Chondrocyte (in vitro differentiated cells): ENCODE results near the gene GRAMD2B. TPM values are rescaled to one million over a fixed set of nuclear protein-coding genes. Genes with fewer than 3 reads are reported as not detected.

Experiments used
- DNase-seq: peaks from one replicate; pipeline ENCODE4 v3.0.0; 2021; ENCODE audit warnings: mixed read lengths, low spot score
- H3K27ac Mint-ChIP-seq: one replicate; pipeline ENCODE4 v1.8.0; 2021; ENCODE audit warnings: mild to moderate bottlenecking, moderate library complexity, mixed read lengths; ENCODE audit not compliant: unreplicated experiment
- H3K27me3 Mint-ChIP-seq: 2 replicates; pipeline ENCODE4 v1.8.0; 2021; ENCODE audit warnings: low read depth, mixed read lengths
- H3K36me3 Mint-ChIP-seq: 2 replicates; pipeline ENCODE4 v1.8.0; 2021; ENCODE audit warnings: low read depth, mixed read lengths
- H3K4me1 Mint-ChIP-seq: 2 replicates; pipeline ENCODE4 v1.8.0; 2021; ENCODE audit warnings: low read depth, mild to moderate bottlenecking, mixed read lengths
- H3K4me3 Mint-ChIP-seq: one replicate; pipeline ENCODE4 v1.8.0; 2021; ENCODE audit warnings: mild to moderate bottlenecking, moderate library complexity, mixed read lengths; ENCODE audit not compliant: unreplicated experiment
- H3K9me3 Mint-ChIP-seq: 2 replicates; pipeline ENCODE4 v1.8.0; 2021; ENCODE audit warnings: low read depth, mixed read lengths
- total RNA-seq: library from RNA; stranded (reverse); gene quantifications from 3 replicates; pipeline ENCODE4 v1.2.1, GENCODE V29; 2021
- TF ChIP-seq, protein P1 (sequence below): fragments of 200-600 bp; sonication (generic); IDR thresholded peaks from 2 replicates; pipeline ENCODE4 v1.5.0; 2021; ENCODE audit warnings: antibody characterized with exemption, mild to moderate bottlenecking, moderate library complexity

The GRAMD2B gene
- total RNA-seq, 1 donor from 2014 or later = 72.4 TPM

DNA sequence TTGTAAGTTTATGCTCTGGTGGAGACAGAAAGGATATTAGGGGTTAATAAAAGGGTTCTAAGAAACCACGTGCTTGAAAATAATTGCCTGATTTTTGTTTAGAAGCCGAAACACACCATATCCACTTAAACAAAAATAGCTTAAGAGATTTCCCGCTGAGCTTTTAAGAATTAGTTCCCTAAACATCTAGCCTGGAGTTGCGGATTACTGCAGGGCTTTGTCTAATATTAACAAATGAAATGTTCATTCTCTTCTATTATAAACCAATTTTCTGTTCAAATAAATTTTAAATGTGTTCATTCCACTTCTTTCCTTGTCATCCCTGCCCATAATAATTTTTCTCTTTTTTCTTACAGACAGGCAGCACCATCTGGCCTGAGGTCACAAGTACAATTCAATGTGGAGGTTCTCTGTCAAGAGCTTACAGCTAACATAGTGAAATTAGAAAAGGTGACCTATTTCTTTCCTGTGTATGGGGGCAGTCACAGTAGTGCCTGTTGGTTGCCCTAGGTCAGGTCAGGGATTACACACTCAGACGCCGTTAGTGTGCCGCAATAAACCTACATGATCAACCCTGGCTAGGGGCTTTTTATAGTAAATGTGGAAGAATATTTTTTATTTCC, 65.3 kb downstream of the GRAMD2B start:
- TF ChIP-seq, protein P1, sequence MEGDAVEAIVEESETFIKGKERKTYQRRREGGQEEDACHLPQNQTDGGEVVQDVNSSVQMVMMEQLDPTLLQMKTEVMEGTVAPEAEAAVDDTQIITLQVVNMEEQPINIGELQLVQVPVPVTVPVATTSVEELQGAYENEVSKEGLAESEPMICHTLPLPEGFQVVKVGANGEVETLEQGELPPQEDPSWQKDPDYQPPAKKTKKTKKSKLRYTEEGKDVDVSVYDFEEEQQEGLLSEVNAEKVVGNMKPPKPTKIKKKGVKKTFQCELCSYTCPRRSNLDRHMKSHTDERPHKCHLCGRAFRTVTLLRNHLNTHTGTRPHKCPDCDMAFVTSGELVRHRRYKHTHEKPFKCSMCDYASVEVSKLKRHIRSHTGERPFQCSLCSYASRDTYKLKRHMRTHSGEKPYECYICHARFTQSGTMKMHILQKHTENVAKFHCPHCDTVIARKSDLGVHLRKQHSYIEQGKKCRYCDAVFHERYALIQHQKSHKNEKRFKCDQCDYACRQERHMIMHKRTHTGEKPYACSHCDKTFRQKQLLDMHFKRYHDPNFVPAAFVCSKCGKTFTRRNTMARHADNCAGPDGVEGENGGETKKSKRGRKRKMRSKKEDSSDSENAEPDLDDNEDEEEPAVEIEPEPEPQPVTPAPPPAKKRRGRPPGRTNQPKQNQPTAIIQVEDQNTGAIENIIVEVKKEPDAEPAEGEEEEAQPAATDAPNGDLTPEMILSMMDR = no peak
- peaks cover 60% of the 10 kb centered on the region for H3K36me3 Mint-ChIP-seq
- DNase-seq = no peak
- H3K4me3 Mint-ChIP-seq = no peak overlapping the region
- peak overlapping the region; percentile 85 for H3K27ac Mint-ChIP-seq
- H3K27me3 Mint-ChIP-seq = no peaks in the 10 kb centered on the region
- H3K9me3 Mint-ChIP-seq = no peaks in the 10 kb centered on the region
- peaks cover 44% of the 10 kb centered on the region for H3K4me1 Mint-ChIP-seq

DNA sequence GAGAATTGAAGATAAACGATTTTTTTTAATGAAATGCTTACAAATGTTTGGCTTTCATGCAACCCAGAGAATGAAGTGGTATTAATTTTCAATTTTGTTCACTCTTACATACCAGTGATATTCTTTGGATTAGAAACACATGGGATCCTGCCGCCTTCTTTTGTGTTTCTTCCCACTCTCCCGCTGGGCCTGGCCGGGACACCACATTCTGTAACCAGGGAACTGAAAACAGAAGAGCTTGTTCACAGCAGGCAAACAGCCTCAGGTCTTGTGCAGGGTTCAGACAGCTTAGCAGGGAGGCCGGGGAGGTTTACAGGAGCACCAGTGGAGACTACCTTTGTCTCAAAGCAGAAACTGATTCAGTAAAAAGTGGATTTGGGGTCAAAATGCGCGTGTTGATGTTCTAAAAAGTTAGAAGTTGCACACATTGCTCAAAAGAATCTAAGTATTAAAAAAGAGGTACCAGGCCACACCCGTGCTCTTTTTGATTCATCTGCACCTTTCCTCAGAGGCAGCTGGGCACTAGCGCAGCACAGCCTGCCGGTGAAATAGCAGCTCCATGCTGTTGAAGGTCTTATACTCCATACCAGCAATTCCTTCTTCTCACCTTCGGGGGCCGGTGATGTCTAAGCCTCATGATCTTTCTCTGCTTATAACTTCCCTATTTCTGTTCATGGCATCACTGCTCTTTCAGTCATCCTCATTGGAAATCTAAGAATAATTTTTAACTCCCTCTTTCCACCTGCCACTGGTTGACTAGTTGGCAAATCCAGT, 67.1 kb downstream of the GRAMD2B start:
- Mint-ChIP-seq H3K4me1 (peaks cover 44% of the 10 kb centered on the region), H3K36me3 (peaks cover 55% of the 10 kb centered on the region), H3K9me3 (no peaks in the 10 kb centered on the region), H3K27me3 (no peaks in the 10 kb centered on the region), H3K27ac (peak overlapping the region; percentile 98), H3K4me3 (no peak overlapping the region)
- DNase-seq = no peak
- TF ChIP-seq, protein P1 = peak; percentile 70

DNA sequence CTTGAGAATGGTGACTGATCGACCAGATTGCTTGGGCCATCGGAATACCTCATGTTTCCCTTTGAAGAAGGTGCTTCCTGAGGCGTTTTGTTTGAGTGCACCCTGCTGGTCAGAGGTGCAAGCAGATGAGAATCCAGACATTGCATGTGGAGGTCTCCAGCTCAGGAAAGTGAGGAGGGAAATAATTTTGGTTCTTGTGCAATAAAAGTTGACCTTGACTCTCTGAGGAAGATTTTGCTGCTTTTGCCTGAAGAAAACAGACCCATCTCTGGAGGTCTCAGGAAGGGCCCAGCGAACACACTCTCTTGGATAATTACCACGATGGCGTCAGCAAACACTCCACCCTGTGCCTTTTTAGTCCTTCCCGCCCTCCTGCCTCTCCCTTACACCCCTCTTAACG, 69.7 kb downstream of the GRAMD2B start:
- TF ChIP-seq, protein P1 = peak; percentile 41
- no peaks in the 10 kb centered on the region for H3K27me3 Mint-ChIP-seq
- no peaks in the 10 kb centered on the region for H3K9me3 Mint-ChIP-seq
- no peak overlapping the region for H3K4me3 Mint-ChIP-seq
- H3K27ac Mint-ChIP-seq = no peak overlapping the region
- DNase-seq = no peak
- peaks cover 52% of the 10 kb centered on the region for H3K4me1 Mint-ChIP-seq
- H3K36me3 Mint-ChIP-seq = peaks cover 50% of the 10 kb centered on the region

DNA sequence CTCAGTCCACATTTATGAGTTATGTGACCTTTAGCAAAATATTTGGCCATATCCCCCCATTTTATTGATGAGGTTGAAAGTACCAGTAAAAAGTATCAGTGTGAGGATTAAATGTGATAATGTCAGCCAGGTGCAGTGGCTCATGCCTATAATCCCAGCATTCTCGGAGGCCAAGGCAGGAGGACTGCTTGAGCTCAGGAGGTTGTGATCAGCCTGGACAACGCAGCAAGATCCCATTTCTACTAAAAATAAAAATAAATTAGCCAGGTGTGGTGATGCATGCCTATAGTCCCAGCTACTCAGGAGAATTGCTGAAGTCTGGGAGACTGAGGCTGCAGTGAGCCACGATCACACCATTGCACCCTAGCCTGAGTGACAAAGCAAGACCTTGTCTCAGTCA, 71.2 kb downstream of the GRAMD2B start:
- H3K4me3 Mint-ChIP-seq = no peak overlapping the region
- H3K27ac Mint-ChIP-seq = peak overlapping the region; percentile 51
- TF ChIP-seq, protein P1 = no peak
- no peaks in the 10 kb centered on the region for H3K9me3 Mint-ChIP-seq
- peaks cover 45% of the 10 kb centered on the region for H3K36me3 Mint-ChIP-seq
- peaks cover 38% of the 10 kb centered on the region for H3K4me1 Mint-ChIP-seq
- no peak for DNase-seq
- H3K27me3 Mint-ChIP-seq = no peaks in the 10 kb centered on the region

DNA sequence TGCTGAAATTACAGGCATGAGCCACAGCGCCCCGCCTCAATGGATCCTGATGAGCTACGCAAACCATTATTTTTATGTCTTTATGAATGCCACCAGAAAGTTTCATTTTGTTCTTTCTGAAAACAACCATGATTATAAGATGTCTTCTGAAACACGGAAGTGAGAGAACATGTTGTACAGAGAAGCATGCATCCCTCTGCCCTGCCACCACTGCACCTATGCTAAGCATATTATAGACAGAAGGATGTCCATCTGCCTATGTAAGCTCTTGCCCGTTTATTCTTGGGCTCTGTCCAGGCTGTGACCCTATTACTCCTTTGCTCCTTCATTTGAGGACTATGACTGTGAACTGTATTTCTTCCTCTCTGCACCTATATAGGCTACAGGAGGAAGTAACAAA, 74.3 kb downstream of the GRAMD2B start:
- Mint-ChIP-seq H3K4me1 (peaks cover 16% of the 10 kb centered on the region), H3K27ac (peak overlapping the region; percentile 8), H3K27me3 (no peaks in the 10 kb centered on the region), H3K36me3 (peaks cover 31% of the 10 kb centered on the region), H3K4me3 (no peak overlapping the region), H3K9me3 (no peaks in the 10 kb centered on the region)
- TF ChIP-seq, protein P1 = no peak
- DNase-seq = no peak
